ENCODE results near the gene GNPDA1. TPM values are rescaled to one million over a fixed set of nuclear protein-coding genes. Genes with fewer than 3 reads are reported as not detected.
"Not testable (repeated sequence)": the region's sequence is repeated elsewhere in the genome, so short reads cannot be mapped to it uniquely, and the experiment has no call there.

GNPDA1 gene
- total RNA-seq = 10 to 100 TPM; 26.6 to 93.3 (median 35.9) TPM

DNA sequence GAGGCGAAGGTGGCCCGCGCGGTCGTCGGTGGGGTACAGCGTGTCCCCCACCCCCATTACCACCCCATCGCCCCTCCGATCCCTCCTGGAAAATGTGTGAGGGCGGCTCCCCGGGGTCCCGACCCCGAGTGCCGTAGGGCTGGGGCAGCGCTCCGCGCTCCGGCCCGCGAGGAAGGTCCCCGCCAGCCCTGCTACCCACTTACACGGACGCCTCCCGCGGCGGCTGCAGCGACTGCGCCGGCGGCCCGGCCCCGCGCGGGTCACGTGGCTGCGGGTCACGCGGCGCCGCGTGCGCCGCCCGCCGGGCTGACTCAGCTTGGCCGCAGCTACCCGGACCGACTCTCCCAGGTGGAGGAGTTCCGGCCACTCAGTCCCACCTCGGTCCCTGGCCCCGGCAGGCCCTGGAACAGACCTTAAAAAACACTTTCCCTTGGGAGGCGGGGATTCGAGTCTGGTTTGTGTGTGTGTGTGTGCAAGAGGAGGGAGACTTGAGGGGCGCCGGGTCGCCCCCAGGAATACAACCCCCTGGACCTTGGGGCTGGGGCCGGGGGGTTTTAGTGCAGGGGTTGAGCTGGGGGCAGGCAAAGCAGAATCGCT is at the start of gene GNPDA1:
Gene GNPDA1 (minus strand): TSS at position 236 of the 597 bp plus-strand sequence. CDS start 992 bp downstream, outside the sequence.
- Histone ChIP-seq H3K4me3 (peak within 1 kb of the TSS; percentile 45 to 69 (median 55)), H3K4me1 (replicated peaks in 1 of 2) (peaks cover 8 to 10% of the 10 kb centered on the region in 2 donors), H3K27ac (peak within 1 kb of the TSS; percentile 66 to 81)
- WGBS, 10 experiments = 0 to 6% (median 0%) methylated on average over 1 to 14 of the region's 58 CpGs; no CpG with 5 or more reads in 7 of the 10 experiments
- in situ Hi-C loops (cut with MboI; ENCODE audit: low pct_unique_long_range_greater_than_20kb in 2 of 9, low sequenced_read_pairs in 9 of 9, unreplicated experiment in 9 of 9) = loop anchor here in 8 of 9 experiments (10.0 to 25.0 kb wide), 6 partner anchors 99 to 674 kb away; partner anchors contain the start of genes NDFIP1 (in 3 of the 8) and FGF1 (in 1 of the 8)
- ATAC-seq (replicated peaks in 6 of 8) = peak; percentile 74 to 97 (median 96)

GRCh38 chr5:142059304-142059940 is 46.6 kb upstream of the GNPDA1 start:
- 80 to 100% (median 100%) methylated on average over 1 of the region's 1 CpG; no CpG with 5 or more reads in 3 of the 10 experiments for WGBS, 10 experiments
- Histone ChIP-seq H3K4me1 (replicated peaks in 1 of 2) (peaks cover 16 to 19% of the 10 kb centered on the region in 2 donors), H3K27ac (no peak overlapping the region), H3K4me3 (no peak overlapping the region)
- peak in 1 of 8 experiments; percentile 6 for ATAC-seq (replicated peaks in 6 of 8)
- in situ Hi-C loops (cut with MboI; ENCODE audit: low pct_unique_long_range_greater_than_20kb in 2 of 9, low sequenced_read_pairs in 9 of 9, unreplicated experiment in 9 of 9) = no loop called here

- peak in 1 of 8 experiments; percentile 2 for ATAC-seq (replicated peaks in 6 of 8)
- Histone ChIP-seq H3K4me3 (no peak overlapping the region), H3K4me1 (replicated peaks in 1 of 2) (peaks cover 5 to 6% of the 10 kb centered on the region in 2 donors), H3K27ac (no peak overlapping the region)
- in situ Hi-C loops (cut with MboI; ENCODE audit: low pct_unique_long_range_greater_than_20kb in 2 of 9, low sequenced_read_pairs in 9 of 9, unreplicated experiment in 9 of 9) = no loop called here
Observed at GRCh38 chr5:142057697-142058056, 44.9 kb upstream of the GNPDA1 start.

- Histone ChIP-seq H3K27ac (no peak overlapping the region), H3K4me1 (replicated peaks in 1 of 2) (peaks cover 5 to 6% of the 10 kb centered on the region in 2 donors), H3K4me3 (no peak overlapping the region)
- WGBS, 10 experiments = 19 to 100% (median 50%) methylated on average over 1 to 5 of the region's 5 CpGs
- in situ Hi-C loops (cut with MboI; ENCODE audit: low pct_unique_long_range_greater_than_20kb in 2 of 9, low sequenced_read_pairs in 9 of 9, unreplicated experiment in 9 of 9) = no loop called here
- ATAC-seq (replicated peaks in 6 of 8) = peak in 3 of 8 experiments; percentile 32 to 71 (median 47)
Observed at GRCh38 chr5:142056816-142057696, 44.2 kb upstream of the GNPDA1 start.

- Histone ChIP-seq H3K4me3 (no peak overlapping the region), H3K27ac (no peak overlapping the region), H3K4me1 (replicated peaks in 1 of 2) (peaks cover 5 to 6% of the 10 kb centered on the region in 2 donors)
- in situ Hi-C loops (cut with MboI; ENCODE audit: low pct_unique_long_range_greater_than_20kb in 2 of 9, low sequenced_read_pairs in 9 of 9, unreplicated experiment in 9 of 9) = no loop called here
- 100% methylated on average over 1 of the region's 1 CpG; no CpG with 5 or more reads in 7 of the 10 experiments for WGBS, 10 experiments
- peak in 1 of 8 experiments; percentile 10 for ATAC-seq (replicated peaks in 6 of 8)
Observed at GRCh38 chr5:142055301-142055700, 42.5 kb upstream of the GNPDA1 start.

- no peak overlapping the region for H3K27ac ChIP-seq
- 0 to 100% (median 65%) methylated on average over 1 to 3 of the region's 4 CpGs; no CpG with 5 or more reads in 2 of the 10 experiments for WGBS, 10 experiments
- no peak overlapping the region for H3K4me3 ChIP-seq
- ATAC-seq (replicated peaks in 6 of 8) = peak; percentile 22 to 95 (median 80)
- in situ Hi-C loops (cut with MboI; ENCODE audit: low pct_unique_long_range_greater_than_20kb in 2 of 9, low sequenced_read_pairs in 9 of 9, unreplicated experiment in 9 of 9) = no loop called here
- peaks cover 5 to 6% of the 10 kb centered on the region in 2 donors for H3K4me1 ChIP-seq (replicated peaks in 1 of 2)
Observed at GRCh38 chr5:142053426-142054151, 40.8 kb upstream of the GNPDA1 start.

- in situ Hi-C loops (cut with MboI; ENCODE audit: low pct_unique_long_range_greater_than_20kb in 2 of 9, low sequenced_read_pairs in 9 of 9, unreplicated experiment in 9 of 9); H3K4me3 ChIP-seq; ATAC-seq (replicated peaks in 6 of 8); H3K27ac ChIP-seq; H3K4me1 ChIP-seq (replicated peaks in 1 of 2): not testable (repeated sequence)
- WGBS, 10 experiments = 80 to 96% (median 90%) methylated on average over 1 to 4 of the region's 4 CpGs; no CpG with 5 or more reads in 3 of the 10 experiments
Observed at GRCh38 chr5:142052026-142052425, 39.2 kb upstream of the GNPDA1 start.

- Histone ChIP-seq H3K27ac (no peak overlapping the region), H3K4me3 (no peak overlapping the region), H3K4me1 (replicated peaks in 1 of 2) (no peaks in the 10 kb centered on the region)
- peak in 1 of 8 experiments; percentile 44 for ATAC-seq (replicated peaks in 6 of 8)
- 19 to 83% (median 54%) methylated on average over 1 to 7 of the region's 7 CpGs; no CpG with 5 or more reads in 1 of the 10 experiments for WGBS, 10 experiments
- in situ Hi-C loops (cut with MboI; ENCODE audit: low pct_unique_long_range_greater_than_20kb in 2 of 9, low sequenced_read_pairs in 9 of 9, unreplicated experiment in 9 of 9) = no loop called here
Observed at GRCh38 chr5:142048272-142048671, 35.4 kb upstream of the GNPDA1 start.

- WGBS, 10 experiments = 60 to 100% (median 92%) methylated on average over 1 to 4 of the region's 7 CpGs; no CpG with 5 or more reads in 2 of the 10 experiments
Observed at GRCh38 chr5:142046191-142046590, 33.4 kb upstream of the GNPDA1 start.

DNA sequence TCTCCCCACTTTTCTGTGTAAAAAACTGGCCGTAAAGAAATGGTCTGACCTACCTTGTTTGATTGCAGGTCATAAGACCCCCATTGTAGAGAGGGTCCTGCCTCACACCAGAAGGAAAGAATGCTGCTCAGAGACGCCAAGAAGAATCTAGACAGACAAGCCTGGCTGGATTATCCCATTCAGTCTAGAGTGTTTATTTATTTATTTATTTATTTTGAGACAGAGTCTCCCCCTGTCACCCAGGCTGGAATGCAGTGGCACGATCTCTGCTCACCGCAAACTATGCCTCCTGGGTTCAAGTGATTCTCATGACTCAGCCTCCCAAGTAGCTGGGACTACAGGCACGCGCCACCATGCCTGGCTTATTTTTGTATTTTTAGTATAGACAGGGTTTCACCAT is 28.1 kb upstream of the GNPDA1 start:
- in situ Hi-C loops (cut with MboI; ENCODE audit: low pct_unique_long_range_greater_than_20kb in 2 of 9, low sequenced_read_pairs in 9 of 9, unreplicated experiment in 9 of 9) = not testable (repeated sequence)
- WGBS, 10 experiments = 60 to 100% (median 89%) methylated on average over 1 to 5 of the region's 6 CpGs; no CpG with 5 or more reads in 2 of the 10 experiments

More at GRCh38 chr5:142046191-142046590, 33.4 kb upstream of the GNPDA1 start:
- H3K27ac ChIP-seq = no peak overlapping the region
- in situ Hi-C loops (cut with MboI; ENCODE audit: low pct_unique_long_range_greater_than_20kb in 2 of 9, low sequenced_read_pairs in 9 of 9, unreplicated experiment in 9 of 9) = no loop called here
- ATAC-seq (replicated peaks in 6 of 8) = no peak
- H3K4me1 ChIP-seq (replicated peaks in 1 of 2) = no peaks in the 10 kb centered on the region
- H3K4me3 ChIP-seq = no peak overlapping the region

GRCh38 chr5:142040285-142040684 is 27.5 kb upstream of the GNPDA1 start:
- in situ Hi-C loops (cut with MboI; ENCODE audit: low pct_unique_long_range_greater_than_20kb in 2 of 9, low sequenced_read_pairs in 9 of 9, unreplicated experiment in 9 of 9) = no loop called here
- 57 to 100% (median 88%) methylated on average over 1 to 2 of the region's 2 CpGs; no CpG with 5 or more reads in 5 of the 10 experiments for WGBS, 10 experiments
- no peak for ATAC-seq (replicated peaks in 6 of 8)
- Histone ChIP-seq H3K4me1 (replicated peaks in 1 of 2) (no peaks in the 10 kb centered on the region), H3K4me3 (no peak overlapping the region), H3K27ac (no peak overlapping the region)

More for the DNA sequence above, 28.1 kb upstream of the GNPDA1 start:
- not testable (repeated sequence) for ATAC-seq (replicated peaks in 6 of 8); H3K4me3 ChIP-seq; H3K4me1 ChIP-seq (replicated peaks in 1 of 2); H3K27ac ChIP-seq

DNA sequence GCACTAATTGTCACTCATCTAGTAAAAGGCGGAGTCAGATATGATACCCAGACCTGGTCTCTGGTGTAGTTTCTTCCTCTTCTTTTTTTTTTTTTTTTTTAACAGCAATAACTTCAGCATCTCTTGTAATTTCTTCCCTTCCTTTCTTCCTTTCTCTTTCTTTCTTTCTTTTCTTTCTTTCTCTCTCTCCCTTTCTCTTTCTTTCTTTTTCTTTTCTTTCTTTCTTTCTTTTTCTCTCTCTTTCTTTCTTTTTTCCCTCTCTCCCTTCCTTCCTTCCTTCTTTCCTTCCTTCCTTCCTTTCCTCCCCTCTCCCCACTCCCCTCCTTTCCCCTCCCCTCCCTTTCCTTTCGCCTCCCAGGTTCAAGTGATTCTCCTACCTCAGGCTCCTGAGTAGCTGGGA is 25.9 kb upstream of the GNPDA1 start:
- 80 to 100% (median 97%) methylated on average over 1 of the region's 2 CpGs; no CpG with 5 or more reads in 4 of the 10 experiments for WGBS, 10 experiments
- H3K4me1 ChIP-seq (replicated peaks in 1 of 2) = no peaks in the 10 kb centered on the region
- no peak for ATAC-seq (replicated peaks in 6 of 8)
- H3K4me3 ChIP-seq = no peak overlapping the region
- in situ Hi-C loops (cut with MboI; ENCODE audit: low pct_unique_long_range_greater_than_20kb in 2 of 9, low sequenced_read_pairs in 9 of 9, unreplicated experiment in 9 of 9) = no loop called here
- H3K27ac ChIP-seq = no peak overlapping the region

Measured in motor neuron (in vitro differentiated cells).